Fibroblast of villous mesenchyme (primary cell): ENCODE data around the gene MIDN. TPM values are rescaled to one million over a fixed set of nuclear protein-coding genes. Genes with fewer than 3 reads are reported as not detected.
A peak's percentile ranks its signal among the peaks of the same experiment; 100 is the strongest.

Experiments used
- DNase-seq: peaks from one replicate; pipeline ENCODE4 v3.0.0-alpha.2; 2010; ENCODE audit warnings: low read depth
- H3K4me3 ChIP-seq: 2 replicates; pipeline ENCODE4 v1.5.1; 2011; ENCODE audit warnings: low read depth, mild to moderate bottlenecking, low read length
- CTCF ChIP-seq: IDR thresholded peaks from 2 replicates; pipeline ENCODE4 v1.5.1; 2012; ENCODE audit warnings: low read depth, mild to moderate bottlenecking, low read length; ENCODE audit not compliant: insufficient read depth
- total RNA-seq: library from RNA; depleted of rRNA; stranded (reverse); fragments of >200 nt; gene quantifications from 2 replicates; pipeline ENCODE4 v1.2.3, GENCODE V29; 2012

MIDN gene
- total RNA-seq, 1 donor = 14.2 TPM

- TF ChIP-seq CTCF = no peak
- no peak for DNase-seq
- no peak overlapping the region for H3K4me3 ChIP-seq
Observed at GRCh38 chr19:1210227-1210538, 38.2 kb upstream of the MIDN start.

GRCh38 chr19:1211494-1212234 is 36.7 kb upstream of the MIDN start:
- no peak overlapping the region for H3K4me3 ChIP-seq
- peak; percentile 57 for DNase-seq
- no peak for TF ChIP-seq CTCF

- no peak for TF ChIP-seq CTCF
Observed at GRCh38 chr19:1213391-1214286, 34.7 kb upstream of the MIDN start.

GRCh38 chr19:1214299-1214861 is 34.0 kb upstream of the MIDN start:
- TF ChIP-seq CTCF = no peak
- H3K4me3 ChIP-seq = no peak overlapping the region
- no peak for DNase-seq

More at GRCh38 chr19:1213391-1214286, 34.7 kb upstream of the MIDN start:
- no peak overlapping the region for H3K4me3 ChIP-seq
- DNase-seq = peak; percentile 92

GRCh38 chr19:1214862-1215731 is 33.3 kb upstream of the MIDN start:
- no peak for TF ChIP-seq CTCF
- no peak for DNase-seq
- no peak overlapping the region for H3K4me3 ChIP-seq

- no peak for DNase-seq
- H3K4me3 ChIP-seq = no peak overlapping the region
- TF ChIP-seq CTCF = no peak
Observed at GRCh38 chr19:1216756-1217155, 31.6 kb upstream of the MIDN start.
